Measurements from ENCODE around the gene IQCC.
"Not testable (repeated sequence)": the region's sequence is repeated elsewhere in the genome, so short reads cannot be mapped to it uniquely, and the experiment has no call there.

IQCC gene

GRCh38 chr1:32205401-32206370, at the start of gene IQCC:
Gene IQCC, plus strand, starts transcription at chr1:32205671. Its CDS starts 11 bp downstream, at chr1:32205682.
- Mint-ChIP-seq H3K9me3 (no peaks in the 10 kb centered on the region), H3K27ac (peak within 1 kb of the TSS; percentile 80), H3K4me1 (ENCODE audit: low read depth) (peaks cover 26% of the 10 kb centered on the region)

GRCh38 chr1:32159189-32159588, 46.3 kb upstream of the IQCC start:
- H3K27me3 Mint-ChIP-seq (ENCODE audit: low read depth) = no peaks in the 10 kb centered on the region
- H3K9me3 Mint-ChIP-seq = no peaks in the 10 kb centered on the region
- H3K36me3 Mint-ChIP-seq (ENCODE audit: low read depth) = peaks cover 42% of the 10 kb centered on the region
- no peak overlapping the region for H3K4me3 Mint-ChIP-seq
- H3K4me1 Mint-ChIP-seq (ENCODE audit: low read depth) = peaks cover 6% of the 10 kb centered on the region
- no peak overlapping the region for H3K27ac Mint-ChIP-seq

More at GRCh38 chr1:32205401-32206370, at the start of gene IQCC:
- Mint-ChIP-seq H3K36me3 (ENCODE audit: low read depth) (peaks cover 2% of the 10 kb centered on the region), H3K27me3 (ENCODE audit: low read depth) (no peaks in the 10 kb centered on the region), H3K4me3 (peak within 1 kb of the TSS; percentile 83)

DNA sequence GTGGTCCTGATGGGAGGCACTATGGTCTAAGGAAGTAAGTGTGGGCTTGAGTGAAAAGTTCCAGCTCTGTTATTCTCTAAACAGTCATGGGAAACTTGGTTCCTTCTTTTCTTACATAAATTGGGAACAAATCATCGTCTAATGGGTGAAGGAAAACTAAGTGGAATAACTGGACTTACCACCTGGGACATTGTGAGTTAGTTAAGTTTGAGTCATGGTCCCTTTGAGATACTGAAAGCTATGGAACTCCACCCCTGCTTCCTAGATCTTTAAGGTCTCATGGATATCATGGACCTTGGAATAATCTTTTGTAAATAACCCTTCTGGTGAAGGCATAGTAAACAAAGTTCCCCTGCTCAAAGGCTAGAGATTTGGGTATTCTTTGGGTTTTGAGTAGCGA, 42.1 kb upstream of the IQCC start:
- Mint-ChIP-seq H3K4me1 (ENCODE audit: low read depth) (peaks cover 5% of the 10 kb centered on the region), H3K9me3 (no peaks in the 10 kb centered on the region), H3K27me3 (ENCODE audit: low read depth) (no peaks in the 10 kb centered on the region), H3K36me3 (ENCODE audit: low read depth) (peaks cover 30% of the 10 kb centered on the region), H3K27ac (no peak overlapping the region), H3K4me3 (no peak overlapping the region)

DNA sequence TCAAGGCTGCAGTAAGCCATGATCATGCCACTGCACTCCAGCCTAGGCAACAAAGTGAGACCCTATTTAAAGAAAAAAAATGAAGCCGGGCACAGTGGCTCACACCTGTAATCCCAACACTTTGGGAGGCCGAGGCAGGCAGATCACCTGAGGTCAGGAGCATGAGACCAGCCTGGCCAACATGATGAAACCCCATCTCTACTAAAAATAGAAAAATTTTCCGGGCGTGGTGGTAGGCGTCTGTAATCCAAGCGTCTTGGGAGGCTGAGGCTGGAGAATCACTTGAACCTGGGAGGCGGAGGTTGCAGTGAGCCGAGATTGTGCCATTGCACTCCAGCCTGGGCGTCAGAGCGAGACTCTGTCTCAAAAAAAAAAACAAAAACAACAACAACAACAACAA, 39.8 kb upstream of the IQCC start:
- peaks cover 32% of the 10 kb centered on the region for H3K36me3 Mint-ChIP-seq (ENCODE audit: low read depth)
- not testable (repeated sequence) for H3K4me3 Mint-ChIP-seq; H3K27me3 Mint-ChIP-seq (ENCODE audit: low read depth); H3K27ac Mint-ChIP-seq; H3K4me1 Mint-ChIP-seq (ENCODE audit: low read depth); H3K9me3 Mint-ChIP-seq

GRCh38 chr1:32170991-32171390, 34.5 kb upstream of the IQCC start:
- Mint-ChIP-seq H3K4me1 (ENCODE audit: low read depth) (peaks cover 11% of the 10 kb centered on the region), H3K36me3 (ENCODE audit: low read depth) (peaks cover 40% of the 10 kb centered on the region), H3K9me3 (no peaks in the 10 kb centered on the region), H3K27me3 (ENCODE audit: low read depth) (no peaks in the 10 kb centered on the region), H3K4me3 (no peak overlapping the region), H3K27ac (no peak overlapping the region)

GRCh38 chr1:32172621-32173245, 32.7 kb upstream of the IQCC start:
- Mint-ChIP-seq H3K36me3 (ENCODE audit: low read depth) (peaks cover 37% of the 10 kb centered on the region), H3K9me3 (no peaks in the 10 kb centered on the region), H3K27ac (peak overlapping the region; percentile 14)

GRCh38 chr1:32178380-32179192, 26.9 kb upstream of the IQCC start:
- Mint-ChIP-seq H3K36me3 (ENCODE audit: low read depth) (peaks cover 30% of the 10 kb centered on the region), H3K9me3 (no peaks in the 10 kb centered on the region), H3K4me3 (peak overlapping the region; percentile 92), H3K27me3 (ENCODE audit: low read depth) (no peaks in the 10 kb centered on the region), H3K4me1 (ENCODE audit: low read depth) (peaks cover 19% of the 10 kb centered on the region), H3K27ac (peak overlapping the region; percentile 97)

More at GRCh38 chr1:32172621-32173245, 32.7 kb upstream of the IQCC start:
- Mint-ChIP-seq H3K4me3 (no peak overlapping the region), H3K4me1 (ENCODE audit: low read depth) (peaks cover 12% of the 10 kb centered on the region), H3K27me3 (ENCODE audit: low read depth) (no peaks in the 10 kb centered on the region)

- Mint-ChIP-seq H3K27ac (peak overlapping the region; percentile 97), H3K4me3 (peak overlapping the region; percentile 92), H3K4me1 (ENCODE audit: low read depth) (peaks cover 23% of the 10 kb centered on the region), H3K27me3 (ENCODE audit: low read depth) (no peaks in the 10 kb centered on the region), H3K9me3 (no peaks in the 10 kb centered on the region), H3K36me3 (ENCODE audit: low read depth) (peaks cover 33% of the 10 kb centered on the region)
Observed at GRCh38 chr1:32179193-32179442, 26.4 kb upstream of the IQCC start.

DNA sequence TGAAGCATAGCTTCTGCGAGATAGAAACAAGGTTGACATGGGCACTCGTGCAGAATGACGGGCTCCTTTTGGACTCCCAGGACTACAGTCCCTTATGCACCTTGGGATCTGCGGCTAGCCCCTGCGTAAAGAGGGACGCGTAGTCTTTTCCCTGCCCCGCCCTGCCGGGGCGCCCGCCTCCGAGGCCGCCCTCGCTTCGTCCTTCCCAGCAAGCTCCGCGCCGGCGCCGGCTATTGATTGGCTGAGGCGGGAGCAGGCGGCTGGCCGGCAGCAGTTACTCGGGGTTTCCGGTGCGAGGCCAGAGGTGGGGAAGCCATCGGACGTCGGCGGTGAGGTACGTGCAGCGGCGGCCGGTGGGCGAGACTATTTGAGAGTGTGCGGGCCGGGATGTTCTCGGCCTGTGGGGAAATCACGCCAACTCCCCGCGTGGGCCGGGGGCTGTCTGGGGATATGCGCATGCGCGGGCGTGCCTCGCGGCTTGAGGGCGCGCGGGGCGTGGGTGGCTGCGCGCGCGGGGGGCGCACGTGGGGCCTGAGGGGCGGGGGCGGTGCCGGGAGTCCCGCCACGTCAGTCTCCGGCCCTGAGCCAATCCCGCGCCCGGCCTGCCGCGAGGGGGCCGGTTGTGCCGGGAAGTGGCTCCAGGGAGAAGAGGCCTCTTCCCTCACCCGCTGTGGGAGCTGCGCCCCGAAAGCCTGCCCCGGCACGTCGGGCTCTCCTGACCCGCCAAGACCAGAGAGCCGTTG, 25.9 kb upstream of the IQCC start, which contains the start of gene TXLNA:
TSS of gene TXLNA (plus strand) at position 233 of the 743 bp plus-strand sequence. CDS start 671 bp downstream, outside the sequence.
- H3K4me3 Mint-ChIP-seq = peak within 1 kb of the TSS; percentile 92
- H3K4me1 Mint-ChIP-seq (ENCODE audit: low read depth) = peaks cover 27% of the 10 kb centered on the region
- peaks cover 32% of the 10 kb centered on the region for H3K36me3 Mint-ChIP-seq (ENCODE audit: low read depth)
- no peaks in the 10 kb centered on the region for H3K9me3 Mint-ChIP-seq
- no peaks in the 10 kb centered on the region for H3K27me3 Mint-ChIP-seq (ENCODE audit: low read depth)
- peak within 1 kb of the TSS; percentile 97 for H3K27ac Mint-ChIP-seq

- Mint-ChIP-seq H3K27me3 (ENCODE audit: low read depth) (no peaks in the 10 kb centered on the region), H3K4me1 (ENCODE audit: low read depth) (peaks cover 32% of the 10 kb centered on the region), H3K4me3 (peak overlapping the region; percentile 88), H3K9me3 (no peaks in the 10 kb centered on the region), H3K36me3 (ENCODE audit: low read depth) (peaks cover 37% of the 10 kb centered on the region), H3K27ac (peak overlapping the region; percentile 82)
Observed at GRCh38 chr1:32180186-32181060, 25.0 kb upstream of the IQCC start.

DNA sequence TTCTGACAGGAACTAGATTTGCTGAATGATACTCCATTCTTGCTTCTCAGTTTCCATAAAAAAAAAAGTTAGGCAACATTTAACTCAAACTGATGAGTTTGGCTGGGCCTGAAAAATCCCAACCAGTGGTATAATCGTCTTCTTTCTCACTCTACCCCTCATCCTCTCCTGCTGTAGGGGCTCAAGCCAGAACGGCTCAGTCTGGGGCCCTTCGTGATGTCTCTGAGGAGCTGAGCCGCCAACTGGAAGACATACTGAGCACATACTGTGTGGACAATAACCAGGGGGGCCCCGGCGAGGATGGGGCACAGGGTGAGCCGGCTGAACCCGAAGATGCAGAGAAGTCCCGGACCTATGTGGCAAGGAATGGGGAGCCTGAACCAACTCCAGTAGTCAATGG, 24.4 kb upstream of the IQCC start:
- Mint-ChIP-seq H3K27ac (peak overlapping the region; percentile 82), H3K36me3 (ENCODE audit: low read depth) (peaks cover 39% of the 10 kb centered on the region), H3K27me3 (ENCODE audit: low read depth) (no peaks in the 10 kb centered on the region), H3K4me1 (ENCODE audit: low read depth) (peaks cover 34% of the 10 kb centered on the region), H3K4me3 (peak overlapping the region; percentile 88), H3K9me3 (no peaks in the 10 kb centered on the region)

DNA sequence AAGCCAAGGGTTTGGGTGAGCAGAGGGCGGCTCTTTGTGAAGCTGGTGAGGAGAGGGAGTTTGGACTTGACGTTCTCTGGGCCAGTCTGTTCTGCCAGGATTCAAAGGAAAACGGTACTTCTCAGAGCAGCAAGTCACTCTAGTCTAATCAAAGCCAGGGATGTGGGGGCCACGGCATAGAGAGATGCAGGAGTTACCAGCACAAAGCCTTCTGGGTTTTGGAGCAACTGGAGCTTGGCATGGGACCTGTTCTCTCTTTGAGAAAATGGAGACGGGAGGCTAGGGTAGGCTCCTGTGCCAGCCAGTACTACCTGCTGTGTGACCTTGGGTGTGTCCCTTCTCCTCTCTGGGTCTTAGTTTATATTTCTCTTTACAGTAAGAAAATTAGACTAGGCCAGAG, 23.9 kb upstream of the IQCC start:
- Mint-ChIP-seq H3K27me3 (ENCODE audit: low read depth) (no peaks in the 10 kb centered on the region), H3K27ac (peak overlapping the region; percentile 82), H3K4me1 (ENCODE audit: low read depth) (peaks cover 39% of the 10 kb centered on the region), H3K4me3 (peak overlapping the region; percentile 88), H3K9me3 (no peaks in the 10 kb centered on the region), H3K36me3 (ENCODE audit: low read depth) (peaks cover 44% of the 10 kb centered on the region)

DNA sequence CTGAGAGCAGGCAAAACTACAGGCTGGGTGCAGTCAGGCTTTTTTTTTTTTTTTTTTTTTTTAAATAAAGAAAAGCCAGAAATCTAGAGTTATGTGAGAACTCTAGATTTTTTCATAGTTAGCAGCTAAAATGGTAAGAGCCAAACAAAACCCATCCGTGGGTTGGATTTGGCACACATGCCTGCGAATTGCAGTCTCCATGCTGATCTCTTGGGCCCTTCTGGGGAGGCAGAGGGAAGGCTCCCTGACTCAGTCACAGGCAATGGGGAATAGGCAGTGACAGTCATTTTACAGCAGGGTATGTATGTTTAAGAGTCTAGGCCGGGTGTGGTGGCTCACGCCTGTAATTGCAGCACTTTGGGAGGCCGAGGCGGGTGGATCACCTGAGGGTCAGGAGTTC, 23.4 kb upstream of the IQCC start:
- Mint-ChIP-seq H3K36me3 (ENCODE audit: low read depth) (peaks cover 45% of the 10 kb centered on the region), H3K27ac (peak overlapping the region; percentile 35), H3K4me3 (peak overlapping the region; percentile 56)

More for the DNA sequence above, 23.4 kb upstream of the IQCC start:
- Mint-ChIP-seq H3K27me3 (ENCODE audit: low read depth) (no peaks in the 10 kb centered on the region), H3K4me1 (ENCODE audit: low read depth) (peaks cover 41% of the 10 kb centered on the region), H3K9me3 (no peaks in the 10 kb centered on the region)
